ENCODE data around the gene JAG2. TPM values are rescaled to one million over a fixed set of nuclear protein-coding genes. Genes with fewer than 3 reads are reported as not detected.

Gene JAG2
- total RNA-seq, 4 donors from 2014 or later, result 5.4 to 29.9 (median 6.6) TPM

DNA sequence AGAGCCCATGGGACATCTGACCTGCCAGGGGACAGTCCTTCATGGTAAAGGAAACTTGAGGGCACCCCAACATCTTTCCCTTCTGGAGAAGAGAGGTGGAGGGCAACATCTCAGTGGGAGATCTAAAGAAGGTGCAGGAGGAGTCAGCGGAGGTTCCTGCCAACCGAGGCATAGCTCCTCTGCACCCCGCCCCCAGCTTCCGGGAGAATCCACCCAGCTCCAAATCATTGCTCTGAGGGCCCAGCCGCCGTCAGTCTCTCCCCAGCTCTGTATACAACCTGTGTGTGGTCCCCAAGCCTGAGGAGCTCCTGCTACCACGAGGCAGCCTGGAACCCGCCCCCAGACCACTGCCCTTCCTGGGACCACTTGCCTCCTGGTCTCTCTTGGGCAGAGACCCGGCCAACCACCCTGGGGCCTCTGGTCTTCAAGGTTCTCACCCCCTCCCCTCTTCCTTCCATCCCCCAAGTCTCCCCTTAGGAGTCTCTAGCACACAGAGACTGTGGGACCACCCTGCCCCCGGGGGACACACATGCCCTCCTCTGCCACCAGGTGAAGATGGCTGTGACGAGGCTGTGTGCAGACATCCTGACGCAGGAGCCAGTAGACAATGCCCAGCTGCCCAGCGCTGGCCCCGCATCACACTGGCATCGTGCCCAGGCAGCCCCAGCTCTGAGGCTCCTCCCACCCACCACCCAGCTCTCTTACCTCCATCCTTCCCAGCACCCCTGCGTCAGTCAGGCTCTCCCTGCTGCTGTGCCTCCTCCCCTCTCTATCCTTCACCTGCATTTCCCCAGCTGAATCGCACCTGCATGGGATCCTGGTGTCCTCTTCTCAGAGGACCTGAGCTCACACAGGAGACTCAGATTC is 25.6 kb upstream of the JAG2 start:
- in situ Hi-C loops (cut with MboI; ENCODE audit: low pct_ligation_motif_present in 1 of 4, low pct_unique_long_range_greater_than_20kb in 1 of 4, low sequenced_read_pairs in 3 of 4) (no loop called here), intact Hi-C loops (cut with DNase I; ENCODE audit: low total_unique reads) (no loop called here)
- H3K27me3 ChIP-seq, result peaks cover 80% of the 10 kb centered on the region
- TF ChIP-seq POLR2AphosphoS5 (IDR thresholded peaks at IDR 0.05) (no peak), EP300 (IDR thresholded peaks at IDR 0.05; ENCODE audit: low read depth) (no peak), POLR2A (IDR thresholded peaks at IDR 0.05) (no peak)
- TF ChIP-seq, protein P1, sequence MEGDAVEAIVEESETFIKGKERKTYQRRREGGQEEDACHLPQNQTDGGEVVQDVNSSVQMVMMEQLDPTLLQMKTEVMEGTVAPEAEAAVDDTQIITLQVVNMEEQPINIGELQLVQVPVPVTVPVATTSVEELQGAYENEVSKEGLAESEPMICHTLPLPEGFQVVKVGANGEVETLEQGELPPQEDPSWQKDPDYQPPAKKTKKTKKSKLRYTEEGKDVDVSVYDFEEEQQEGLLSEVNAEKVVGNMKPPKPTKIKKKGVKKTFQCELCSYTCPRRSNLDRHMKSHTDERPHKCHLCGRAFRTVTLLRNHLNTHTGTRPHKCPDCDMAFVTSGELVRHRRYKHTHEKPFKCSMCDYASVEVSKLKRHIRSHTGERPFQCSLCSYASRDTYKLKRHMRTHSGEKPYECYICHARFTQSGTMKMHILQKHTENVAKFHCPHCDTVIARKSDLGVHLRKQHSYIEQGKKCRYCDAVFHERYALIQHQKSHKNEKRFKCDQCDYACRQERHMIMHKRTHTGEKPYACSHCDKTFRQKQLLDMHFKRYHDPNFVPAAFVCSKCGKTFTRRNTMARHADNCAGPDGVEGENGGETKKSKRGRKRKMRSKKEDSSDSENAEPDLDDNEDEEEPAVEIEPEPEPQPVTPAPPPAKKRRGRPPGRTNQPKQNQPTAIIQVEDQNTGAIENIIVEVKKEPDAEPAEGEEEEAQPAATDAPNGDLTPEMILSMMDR (IDR thresholded peaks at IDR 0.05), result no peak
- peaks cover 0 to 20% (median 14%) of the 10 kb centered on the region in 4 donors for H3K4me1 ChIP-seq
- WGBS, 2 donors (ENCODE audit: low coverage in 1 of 2), result 33% methylated on average over 15 of the region's 17 CpGs; no CpG with 5 or more reads in 1 of the 2 donors
- DNase-seq, result no peak
- H3K9me3 ChIP-seq, result no peaks in the 10 kb centered on the region
- no peak overlapping the region for H3K4me3 ChIP-seq
- H3K36me3 ChIP-seq, result no peaks in the 10 kb centered on the region
- H3K27ac ChIP-seq, result no peak overlapping the region

DNA sequence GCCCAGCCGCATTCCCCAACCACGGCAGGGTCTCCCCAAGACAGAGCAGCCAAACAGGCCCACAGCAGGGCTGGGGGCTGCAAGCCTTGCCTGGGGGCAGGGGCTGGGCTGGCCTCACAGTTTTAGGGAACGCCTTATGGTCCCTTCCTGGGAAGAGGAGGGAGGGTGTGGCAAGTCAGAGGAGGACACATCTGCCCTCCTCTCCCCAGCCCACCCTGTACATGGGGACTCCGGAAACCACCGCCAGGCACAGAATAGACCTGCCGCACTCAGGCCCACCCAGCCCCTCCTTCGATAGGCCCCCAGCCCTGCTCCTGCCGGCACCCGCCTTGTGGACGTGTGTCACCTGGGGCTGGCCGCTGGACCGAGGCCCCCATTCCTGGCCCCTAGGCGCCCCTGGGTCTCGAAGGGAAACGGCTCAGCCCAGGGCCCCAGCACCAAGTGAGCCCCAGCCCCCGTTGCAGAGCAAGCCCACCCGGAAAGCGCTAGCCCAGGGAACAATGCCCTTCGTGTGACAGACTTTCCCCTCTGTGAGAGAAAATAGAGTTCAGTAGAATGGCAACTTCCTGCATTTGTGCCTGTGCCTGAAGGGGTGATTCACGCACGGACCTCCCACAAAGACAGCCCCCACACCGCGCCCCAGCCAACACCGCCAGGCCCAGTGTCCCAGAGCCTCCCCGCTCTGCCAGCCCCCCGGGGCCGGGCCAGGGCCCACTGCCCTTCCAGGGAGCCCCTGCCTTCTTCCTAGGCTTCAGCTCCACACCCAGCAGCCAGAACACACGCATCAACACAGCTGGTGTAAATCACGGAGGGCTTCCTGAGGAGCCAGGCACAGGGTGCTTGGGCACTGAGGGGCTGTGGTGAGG is 24.5 kb upstream of the JAG2 start:
- Histone ChIP-seq H3K9me3 (peaks cover 0 to 4% of the 10 kb centered on the region in 2 donors), H3K27ac (no peak overlapping the region), H3K4me1 (peaks cover 0 to 20% (median 14%) of the 10 kb centered on the region in 4 donors), H3K4me3 (no peak overlapping the region), H3K36me3 (no peaks in the 10 kb centered on the region), H3K27me3 (peaks cover 77% of the 10 kb centered on the region)
- no peak for DNase-seq
- in situ Hi-C loops (cut with MboI; ENCODE audit: low pct_ligation_motif_present in 1 of 4, low pct_unique_long_range_greater_than_20kb in 1 of 4, low sequenced_read_pairs in 3 of 4) (no loop called here), intact Hi-C loops (cut with DNase I; ENCODE audit: low total_unique reads) (no loop called here)
- 31 to 34% methylated on average over 3 to 19 of the region's 29 CpGs for WGBS, 2 donors (ENCODE audit: low coverage in 1 of 2)
- TF ChIP-seq POLR2A (IDR thresholded peaks at IDR 0.05), result no peak
- TF ChIP-seq, protein P1 (IDR thresholded peaks at IDR 0.05), result no peak
- TF ChIP-seq EP300 (IDR thresholded peaks at IDR 0.05; ENCODE audit: low read depth), result no peak
- no peak for TF ChIP-seq POLR2AphosphoS5 (IDR thresholded peaks at IDR 0.05)

DNA sequence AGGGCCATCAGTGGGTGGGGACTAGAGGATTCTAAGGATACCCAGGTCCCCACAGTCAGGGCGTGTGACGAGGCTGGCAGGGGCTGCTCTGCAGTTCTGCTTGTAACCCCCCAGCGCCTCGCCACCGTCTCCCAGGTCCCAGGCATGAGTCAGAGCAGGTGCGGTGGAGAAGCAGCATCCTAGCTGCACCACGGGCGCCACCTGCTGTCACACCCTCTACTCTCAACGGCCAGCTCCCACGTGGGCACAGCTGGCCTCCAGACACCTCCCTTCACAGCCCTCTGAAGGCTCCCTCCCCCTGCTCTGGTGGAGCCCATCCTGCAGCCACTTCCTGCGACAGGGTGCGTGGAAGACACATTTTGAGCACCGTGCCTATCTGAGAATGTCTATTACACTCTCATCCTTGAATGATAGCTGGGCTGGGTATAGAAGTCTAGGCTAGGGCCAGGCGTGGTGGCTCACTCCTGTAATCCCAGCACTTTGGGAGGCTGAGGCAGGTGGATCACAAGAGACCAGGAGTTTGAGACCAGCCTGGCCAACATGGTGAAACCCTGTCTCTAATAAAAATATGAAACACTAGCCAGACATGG is 19.5 kb upstream of the JAG2 start:
- in situ Hi-C loops (cut with MboI; ENCODE audit: low pct_ligation_motif_present in 1 of 4, low pct_unique_long_range_greater_than_20kb in 1 of 4, low sequenced_read_pairs in 3 of 4) (no loop called here), intact Hi-C loops (cut with DNase I; ENCODE audit: low total_unique reads) (no loop called here)
- no peak overlapping the region for H3K27ac ChIP-seq
- no peak for TF ChIP-seq POLR2A (IDR thresholded peaks at IDR 0.05)
- TF ChIP-seq, protein P1 (IDR thresholded peaks at IDR 0.05), result peak in 4 of 5 experiments; percentile 20 to 41 (median 31)
- H3K36me3 ChIP-seq, result no peaks in the 10 kb centered on the region
- no peak overlapping the region for H3K4me3 ChIP-seq
- 74% methylated on average over 11 of the region's 14 CpGs; no CpG with 5 or more reads in 1 of the 2 donors for WGBS, 2 donors (ENCODE audit: low coverage in 1 of 2)
- H3K4me1 ChIP-seq, result no peaks in the 10 kb centered on the region
- peaks cover 0 to 4% of the 10 kb centered on the region in 2 donors for H3K9me3 ChIP-seq
- DNase-seq, result peak; percentile 56
- H3K27me3 ChIP-seq, result peaks cover 43% of the 10 kb centered on the region

DNA sequence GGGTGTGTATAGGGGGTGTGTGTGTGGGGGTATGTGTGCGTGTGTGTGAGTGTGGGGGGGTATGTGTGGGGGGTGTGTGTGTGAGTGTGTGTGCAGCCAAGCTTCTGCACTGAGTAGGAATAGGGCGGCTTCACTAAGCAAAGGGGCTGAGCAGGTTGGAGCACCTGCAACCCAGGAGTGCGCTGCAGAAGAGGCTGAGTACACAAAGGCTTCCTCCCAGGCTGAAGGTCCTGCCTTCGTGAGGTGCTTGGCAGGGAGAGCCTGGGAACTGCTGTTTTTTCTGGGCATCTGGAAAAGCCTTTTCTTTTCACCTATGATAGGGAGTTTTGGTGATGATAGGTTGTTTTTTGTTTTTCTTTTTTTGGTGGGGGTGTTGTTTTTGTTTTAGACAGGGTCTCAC is 18.5 kb upstream of the JAG2 start:
- WGBS, 2 donors (ENCODE audit: low coverage in 1 of 2), result 40 to 50% methylated on average over 1 to 4 of the region's 4 CpGs
- intact Hi-C loops (cut with DNase I; ENCODE audit: low total_unique reads) (no loop called here), in situ Hi-C loops (cut with MboI; ENCODE audit: low pct_ligation_motif_present in 1 of 4, low pct_unique_long_range_greater_than_20kb in 1 of 4, low sequenced_read_pairs in 3 of 4) (no loop called here)
- no peaks in the 10 kb centered on the region for H3K36me3 ChIP-seq
- H3K27ac ChIP-seq, result no peak overlapping the region
- peaks cover 38% of the 10 kb centered on the region for H3K27me3 ChIP-seq
- H3K9me3 ChIP-seq, result peaks cover 0 to 4% of the 10 kb centered on the region in 2 donors
- TF ChIP-seq EP300 (IDR thresholded peaks at IDR 0.05; ENCODE audit: low read depth) (no peak), POLR2A (IDR thresholded peaks at IDR 0.05) (no peak), POLR2AphosphoS5 (IDR thresholded peaks at IDR 0.05) (no peak)
- TF ChIP-seq, protein P1 (IDR thresholded peaks at IDR 0.05), result no peak
- no peak overlapping the region for H3K4me3 ChIP-seq
- H3K4me1 ChIP-seq, result no peaks in the 10 kb centered on the region
- DNase-seq, result no peak
